K562 (cell line): ENCODE measurements around the gene RABEPK. TPM values are rescaled to one million over a fixed set of nuclear protein-coding genes. Genes with fewer than 3 reads are reported as not detected.

Experiments
- ATF1 ChIP-seq, 2 experiments: fragments of 450-650 bp in 1 of 2; IDR thresholded peaks; 2 replicates each; pipeline ENCODE4 v1.6.1; 2016; ENCODE audit warnings: missing compliant biosample characterization in 1 of 2, missing genetic modification characterization in 1 of 2
- CEBPG ChIP-seq, 3 experiments: fragments of 200-800 bp in 1 of 3; sonication (Bioruptor generic) in 1 of 3; sonication (generic) in 1 of 3; formaldehyde crosslinking in 1 of 3; IDR thresholded peaks in 2 of 3; conservative IDR thresholded peaks in 1 of 3; 2 replicates each; pipeline versions ENCODE4 v1.6.1 to v1.8.0; 2016 to 2022; ENCODE audit warnings: missing compliant biosample characterization in 2 of 3, missing genetic modification characterization in 2 of 3, mild to moderate bottlenecking in 1 of 3, missing genetic modification reagents in 1 of 3
- CUX1 ChIP-seq: fragments of 200-800 bp; sonication (Bioruptor generic); IDR thresholded peaks from 2 replicates; pipeline ENCODE4 v1.6.1; 2016; ENCODE audit warnings: missing genetic modification characterization, missing compliant biosample characterization
- ERF ChIP-seq: fragments of 450-650 bp; formaldehyde crosslinking; IDR thresholded peaks from 2 replicates; pipeline ENCODE4 v1.4.0; 2020; ENCODE audit warnings: mild to moderate bottlenecking, mixed read lengths
- HDAC1 ChIP-seq, 2 experiments: fragments of 450-650 bp; IDR thresholded peaks; 2 replicates each; pipeline ENCODE4 v1.6.1; 2016 to 2017; ENCODE audit warnings: inconsistent platforms in 1 of 2, mild to moderate bottlenecking in 1 of 2, moderate library complexity in 1 of 2
- ID3 ChIP-seq, 2 experiments: fragments of 250-450 bp in 1 of 2; fragments of 450-650 bp in 1 of 2; sonication (Bioruptor Pico) in 1 of 2; IDR thresholded peaks; 2 replicates each; pipeline versions ENCODE4 v1.6.1 to v1.8.0; 2016 to 2021; ENCODE audit warnings: mild to moderate bottlenecking in 2 of 2, moderate library complexity in 2 of 2, missing compliant biosample characterization in 1 of 2, missing genetic modification characterization in 1 of 2
- JUND ChIP-seq, 2 experiments: IDR thresholded peaks; 2 replicates in 1 of 2; 3 replicates in 1 of 2; pipeline ENCODE4 v1.6.1; 2011; ENCODE audit warnings: borderline replicate concordance in 2 of 2, low read depth in 2 of 2, low read length in 2 of 2, improper control_type of control experiment in 1 of 2, missing biosample characterization in 1 of 2, missing genetic modification characterization in 1 of 2, missing genetic modification reagents in 1 of 2
- KLF10 ChIP-seq: fragments of 250-450 bp; sonication (Bioruptor Pico); IDR thresholded peaks from 2 replicates; pipeline ENCODE4 v1.6.1; 2021; ENCODE audit warnings: matching md5 sums
- NR2C1 ChIP-seq, 2 experiments: fragments of 450-650 bp; IDR thresholded peaks; 2 replicates each; pipeline ENCODE4 v1.6.1; 2017; ENCODE audit warnings: mild to moderate bottlenecking in 2 of 2, antibody characterized with exemption in 1 of 2, inconsistent platforms in 1 of 2, missing compliant biosample characterization in 1 of 2, missing genetic modification characterization in 1 of 2
- RBM15 ChIP-seq: fragments of 200-400 bp; formaldehyde crosslinking; IDR thresholded peaks from 2 replicates; pipeline ENCODE4 v1.6.1; 2018; ENCODE audit warnings: mild to moderate bottlenecking, low read length, moderate library complexity; ENCODE audit not compliant: insufficient read depth
- SMAD4 ChIP-seq: fragments of 250-450 bp; sonication (Bioruptor Pico); conservative IDR thresholded peaks from 2 replicates; pipeline ENCODE4 v1.8.0; 2021; ENCODE audit warnings: inconsistent platforms, mild to moderate bottlenecking, moderate library complexity
- SMARCC2 ChIP-seq: fragments of 450-650 bp; IDR thresholded peaks from 2 replicates; pipeline ENCODE4 v1.6.1; 2017; ENCODE audit warnings: antibody characterized with exemption, moderate library complexity, mild to moderate bottlenecking, low read depth
- TEAD4 ChIP-seq, 2 experiments: sonication (generic) in 1 of 2; formaldehyde crosslinking in 1 of 2; IDR thresholded peaks; 2 replicates each; pipeline versions ENCODE4 v1.6.1 to v1.8.0; 2012 to 2022; ENCODE audit warnings: borderline replicate concordance in 1 of 2, inconsistent platforms in 1 of 2, low read length in 1 of 2, mild to moderate bottlenecking in 1 of 2, missing genetic modification reagents in 1 of 2
- USF1 ChIP-seq: sonication (generic); formaldehyde crosslinking; IDR thresholded peaks from 2 replicates; pipeline ENCODE4 v1.9.0; 2022; ENCODE audit warnings: mild to moderate bottlenecking, missing genetic modification reagents
- XRCC3 ChIP-seq: fragments of 450-650 bp; IDR thresholded peaks from 2 replicates; pipeline ENCODE4 v1.6.1; 2017; ENCODE audit warnings: mild to moderate bottlenecking, moderate library complexity
- ZNF174 ChIP-seq: fragments of 250-450 bp; sonication (Bioruptor Pico); IDR thresholded peaks from 2 replicates; pipeline ENCODE4 v1.4.0; 2020; ENCODE audit warnings: mild to moderate bottlenecking
- ZNF197 ChIP-seq: fragments of 200-800 bp; sonication (Bioruptor generic); IDR thresholded peaks from 2 replicates; pipeline ENCODE4 v1.6.1; 2016; ENCODE audit warnings: low read depth, missing genetic modification characterization, missing compliant biosample characterization
- polyA plus RNA-seq, 8 experiments: library from polyadenylated mRNA; depleted of rRNA in 4 of 8; stranded (reverse) in 5 of 8; unstranded in 3 of 8; fragments of >200 nt; fragmentation: Nextera tagmentation in 2 of 8; fragmentation: Illumina TruSeq in 1 of 8; extraction: Ambion mirVana in 2 of 8; extraction: Trizol in 1 of 8; gene quantifications; 2 replicates each; pipeline versions ENCODE4 v1.2.1 to v1.2.3, GENCODE V29; 2011 to 2014; ENCODE audit warnings: inconsistent platforms in 1 of 8, missing spikeins in 1 of 8
- total RNA-seq, 7 experiments: library from RNA; depleted of rRNA in 6 of 7; stranded (reverse); fragments of >200 nt in 6 of 7; fragmentation: Illumina TruSeq in 2 of 7; extraction: Trizol in 2 of 7; gene quantifications; 2 replicates each; pipeline versions ENCODE4 v1.2.1 to v1.2.3, GENCODE V29; 2011 to 2021; ENCODE audit warnings: low replicate concordance in 1 of 7

Gene RABEPK
- total and polyA plus RNA-seq, 9 of the 15 experiments (the other 6 are each of a cell fraction or from before 2014, with no cell fraction given) = 38.3 to 113 (median 52.8) TPM

- TF ChIP-seq CUX1 (CRISPR knock-in tag) (no peak), HDAC1 (IDR thresholded peaks at IDR 0.05) (peak in 1 of 2 experiments; percentile 45; a peak in 1 of 4 replicates), TEAD4 (IDR thresholded peaks at IDR 0.05; ENCODE audit: low read length) (no peak), TEAD4 (CRISPR knock-in tag; IDR thresholded peaks at IDR 0.05; ENCODE audit: borderline replicate concordance) (0 out of 2 replicates have a peak, but pooled peaks have one; percentile 40), NR2C1 (IDR thresholded peaks at IDR 0.05) (no peak), NR2C1 (tag; IDR thresholded peaks at IDR 0.05) (no peak), ZNF197 (CRISPR knock-in tag) (no peak), CEBPG (CRISPR knock-in tag; IDR thresholded peaks at IDR 0.05) (0 out of 2 replicates have a peak, but pooled peaks have one; percentile 32), CEBPG (tag; conservative IDR thresholded peaks at IDR 0.05 in 1 of 2, IDR thresholded peaks at IDR 0.05 in 1 of 2) (no peak), XRCC3 (no peak), KLF10 (CRISPR knock-in tag) (no peak), JUND (IDR thresholded peaks at IDR 0.05; ENCODE audit: borderline replicate concordance, low read depth, low read length) (no peak), JUND (tag; IDR thresholded peaks at IDR 0.05; ENCODE audit: borderline replicate concordance, low read depth, low read length) (no peak), ID3 (CRISPR knock-in tag; IDR thresholded peaks at IDR 0.05) (no peak), ID3 (tag; IDR thresholded peaks at IDR 0.05) (no peak), SMAD4 (CRISPR knock-in tag) (no peak), SMARCC2 (no peak), ZNF174 (CRISPR knock-in tag) (no peak), RBM15 (no peak), ATF1 (CRISPR knock-in tag; IDR thresholded peaks at IDR 0.05) (no peak), ATF1 (tag; IDR thresholded peaks at IDR 0.05) (no peak), ERF (CRISPR knock-in tag) (no peak), USF1 (peak; percentile 32; the same call in 1 of the 2 replicates)
These were observed 11.4 kb upstream of the RABEPK start (continued) for GRCh38 chr9:125189011-125189360.
